Activated T-helper 1 cell treated with anti-CD3 and anti-CD28 coated beads, Interleukin-12 subunit alpha, Interleukin-12 subunit beta, Interleukin-2, Interleukin-4 antibody, amounts not matched to agents 30 ng/mL and 10 ng/mL and 1 ng/mL, durations not matched to agents 14 hours and 24 hours and 36 hours (primary cell): Measurements from ENCODE around the gene DIS3L2. TPM values are rescaled to one million over a fixed set of nuclear protein-coding genes. Genes with fewer than 3 reads are reported as not detected.
"Not testable (repeated sequence)": the region's sequence is repeated elsewhere in the genome, so short reads cannot be mapped to it uniquely, and the experiment has no call there.

ENCODE experiments used
- DNase-seq: peaks from one replicate; pipeline ENCODE4 v3.0.0; 2021; ENCODE audit warnings: low spot score
- H3K27ac Mint-ChIP-seq: one replicate; pipeline ENCODE4 v1.8.0; 2021; ENCODE audit warnings: mild to moderate bottlenecking, mixed read lengths
- H3K27me3 Mint-ChIP-seq: one replicate; pipeline ENCODE4 v1.8.0; 2022; ENCODE audit warnings: mild to moderate bottlenecking, moderate library complexity, mixed read lengths; ENCODE audit not compliant: insufficient read depth
- H3K36me3 Mint-ChIP-seq: one replicate; pipeline ENCODE4 v1.8.0; 2021; ENCODE audit warnings: low read depth, mixed read lengths
- H3K4me1 Mint-ChIP-seq: one replicate; pipeline ENCODE4 v1.8.0; 2021; ENCODE audit warnings: low read depth, mixed read lengths
- H3K4me3 Mint-ChIP-seq: one replicate; pipeline ENCODE4 v1.8.0; 2021; ENCODE audit warnings: mild to moderate bottlenecking, moderate library complexity, mixed read lengths
- H3K9me3 Mint-ChIP-seq: one replicate; pipeline ENCODE4 v1.8.0; 2021; ENCODE audit warnings: mixed read lengths
- intact Hi-C: fragments of 100-400 bp; cut with micrococcal nuclease; formaldehyde crosslinking; loops from one replicate; pipeline ENCODE4 v1.15.1; 2024
- total RNA-seq: library from RNA; stranded (reverse); gene quantifications from 2 replicates; pipeline ENCODE4 v1.2.3, GENCODE V29; 2022

DIS3L2 gene
- total RNA-seq, 1 donor from 2014 or later = 27.9 TPM

DNA sequence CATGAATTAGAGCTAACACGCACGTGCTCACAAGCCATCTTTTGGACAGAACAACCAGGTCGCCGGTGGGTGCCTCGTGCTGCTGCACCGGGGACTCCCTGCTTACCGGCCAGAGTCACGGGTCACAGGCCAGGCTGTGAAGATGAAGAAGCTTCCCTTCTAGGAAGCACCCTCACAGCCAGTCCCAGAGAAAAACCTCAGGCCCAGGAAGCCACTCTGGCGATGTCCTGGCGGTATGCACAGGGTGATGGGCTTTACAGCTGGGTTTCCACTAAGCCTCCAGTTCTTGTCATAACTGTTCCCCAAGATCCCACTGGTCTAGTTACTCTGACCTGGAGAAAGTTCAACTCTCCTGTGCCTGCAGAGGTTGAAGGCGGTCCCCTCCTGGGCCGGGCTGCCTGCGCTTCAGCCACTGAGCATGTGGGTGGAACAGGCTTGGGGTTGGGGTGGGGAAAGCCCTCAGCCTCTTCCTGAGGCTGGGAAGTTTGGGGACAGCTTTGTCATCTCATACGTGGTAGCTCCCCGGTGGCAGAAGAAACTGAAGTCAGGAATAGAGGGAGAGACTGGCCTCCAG lies 15.2 kb upstream of the DIS3L2 start:
- intact Hi-C loops = no loop called here
- no peaks in the 10 kb centered on the region for H3K36me3 Mint-ChIP-seq
- no peak overlapping the region for H3K27ac Mint-ChIP-seq
- DNase-seq = no peak
- peaks cover 13% of the 10 kb centered on the region for H3K27me3 Mint-ChIP-seq
- H3K4me1 Mint-ChIP-seq = no peaks in the 10 kb centered on the region
- no peaks in the 10 kb centered on the region for H3K9me3 Mint-ChIP-seq
- no peak overlapping the region for H3K4me3 Mint-ChIP-seq

DNA sequence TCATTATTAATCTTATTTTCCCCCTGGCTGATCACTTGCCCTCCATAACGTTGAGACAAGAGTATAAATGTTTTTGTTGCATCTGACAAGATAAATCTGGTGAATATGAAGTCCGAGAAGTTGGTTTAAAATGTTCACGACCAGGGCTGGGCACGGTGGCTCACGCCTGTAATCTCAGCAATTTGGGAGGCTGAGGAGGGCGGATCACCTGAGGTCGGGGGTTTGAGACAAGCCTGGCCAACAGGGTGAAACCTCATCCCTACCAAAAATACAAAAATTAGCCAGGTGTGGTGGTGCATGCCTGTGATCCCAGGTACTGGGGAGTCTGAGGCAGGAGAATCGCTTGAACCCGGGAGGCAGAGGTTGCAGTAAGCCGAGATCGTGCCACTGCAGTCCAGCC lies 14.4 kb upstream of the DIS3L2 start:
- H3K4me1 Mint-ChIP-seq, H3K27ac Mint-ChIP-seq, DNase-seq, H3K36me3 Mint-ChIP-seq, H3K9me3 Mint-ChIP-seq, intact Hi-C loops, H3K4me3 Mint-ChIP-seq: not testable (repeated sequence)
- H3K27me3 Mint-ChIP-seq = peaks cover 16% of the 10 kb centered on the region

DNA sequence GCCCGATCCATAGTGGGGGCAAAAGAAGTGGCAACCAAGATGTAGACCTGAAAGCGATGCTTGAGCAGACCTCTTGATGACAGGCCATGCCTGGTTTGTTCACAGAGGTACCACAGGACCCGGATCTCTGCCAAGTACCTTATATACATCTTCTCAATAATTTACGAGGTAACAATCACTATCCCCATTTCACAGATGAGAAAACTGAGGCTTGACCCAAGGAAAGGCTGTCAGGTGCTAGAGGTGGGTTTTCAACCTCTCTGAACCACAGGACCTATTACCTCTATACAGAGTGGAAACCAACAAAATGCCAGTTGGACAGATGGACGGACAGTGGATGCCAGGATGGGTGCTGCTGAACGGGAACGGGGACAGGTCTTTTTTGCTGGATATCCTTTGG lies 13.8 kb upstream of the DIS3L2 start:
- H3K4me1 Mint-ChIP-seq = no peaks in the 10 kb centered on the region
- intact Hi-C loops = no loop called here
- H3K36me3 Mint-ChIP-seq = no peaks in the 10 kb centered on the region
- H3K9me3 Mint-ChIP-seq = no peaks in the 10 kb centered on the region
- no peak overlapping the region for H3K27ac Mint-ChIP-seq
- peaks cover 13% of the 10 kb centered on the region for H3K27me3 Mint-ChIP-seq
- DNase-seq = no peak
- no peak overlapping the region for H3K4me3 Mint-ChIP-seq

DNA sequence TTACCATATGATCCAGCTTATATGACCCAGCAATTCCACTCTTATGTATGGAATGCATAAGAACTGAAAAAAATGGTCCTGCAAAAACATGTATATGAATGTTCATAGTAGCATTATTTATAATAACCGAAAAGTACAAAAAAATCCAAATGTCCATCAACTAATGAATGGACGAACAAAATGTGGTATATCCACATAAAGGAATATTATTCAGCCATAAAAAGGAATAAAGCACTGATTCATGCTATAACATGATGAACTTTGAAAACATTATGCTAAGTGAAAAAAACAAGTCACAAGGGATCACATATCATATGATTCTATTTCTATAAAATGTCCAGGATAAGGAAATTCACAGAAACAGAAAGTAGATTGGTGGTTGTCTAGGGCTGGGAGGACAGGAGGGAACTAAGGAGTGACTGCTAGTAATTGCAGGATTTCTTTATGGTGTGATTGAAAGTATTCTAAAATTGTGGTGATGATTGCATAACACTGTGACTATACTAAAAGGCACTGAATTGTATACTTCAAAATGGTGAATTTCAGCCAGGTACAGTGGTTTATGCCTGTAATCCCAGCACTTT lies 10.0 kb upstream of the DIS3L2 start:
- H3K9me3 Mint-ChIP-seq = no peaks in the 10 kb centered on the region
- H3K27me3 Mint-ChIP-seq = peaks cover 25% of the 10 kb centered on the region

DNA sequence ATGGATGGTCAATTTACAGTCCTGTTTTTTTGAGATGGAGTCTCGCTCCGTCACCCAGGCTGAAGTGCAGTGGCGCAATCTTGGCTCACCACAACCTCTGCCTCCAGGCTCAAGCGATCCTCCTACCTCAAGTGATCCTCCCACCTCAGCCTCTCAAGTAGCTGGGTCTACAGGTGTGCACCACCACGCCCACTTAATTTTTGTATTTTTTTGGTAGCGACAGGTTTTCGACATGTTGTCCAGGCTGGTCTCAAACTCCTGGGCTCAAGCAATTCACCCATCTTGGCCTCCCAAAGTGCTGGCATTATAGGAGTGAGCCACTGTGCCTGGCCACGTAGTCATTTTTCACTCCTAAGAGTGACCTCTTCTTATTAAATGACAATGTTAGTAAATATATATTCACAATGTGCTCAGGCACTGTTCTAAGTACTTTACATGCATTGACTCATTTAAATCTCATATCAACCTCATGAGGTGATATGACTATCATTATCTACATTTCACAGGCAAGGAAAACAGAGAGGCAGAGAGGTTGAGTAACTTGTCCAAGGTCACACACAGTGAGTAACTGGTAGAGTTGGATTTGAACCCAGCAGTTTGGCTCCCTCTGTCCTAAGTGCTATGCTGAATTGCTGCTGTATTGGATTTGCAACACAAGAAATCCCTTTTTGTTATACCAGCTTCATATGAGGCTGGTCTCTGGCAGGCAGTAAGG lies 5.6 kb upstream of the DIS3L2 start:
- H3K4me3 Mint-ChIP-seq = no peak overlapping the region
- H3K4me1 Mint-ChIP-seq = peaks cover 4% of the 10 kb centered on the region
- no peak overlapping the region for H3K27ac Mint-ChIP-seq
- H3K9me3 Mint-ChIP-seq = peaks cover 2% of the 10 kb centered on the region
- H3K36me3 Mint-ChIP-seq = peaks cover 2% of the 10 kb centered on the region
- peaks cover 21% of the 10 kb centered on the region for H3K27me3 Mint-ChIP-seq
- DNase-seq = no peak
- intact Hi-C loops = no loop called here

More for the DNA sequence above, 10.0 kb upstream of the DIS3L2 start:
- no peaks in the 10 kb centered on the region for H3K4me1 Mint-ChIP-seq
- H3K4me3 Mint-ChIP-seq = no peak overlapping the region
- no peak for DNase-seq
- no peaks in the 10 kb centered on the region for H3K36me3 Mint-ChIP-seq
- no peak overlapping the region for H3K27ac Mint-ChIP-seq
- intact Hi-C loops = no loop called here

DNA sequence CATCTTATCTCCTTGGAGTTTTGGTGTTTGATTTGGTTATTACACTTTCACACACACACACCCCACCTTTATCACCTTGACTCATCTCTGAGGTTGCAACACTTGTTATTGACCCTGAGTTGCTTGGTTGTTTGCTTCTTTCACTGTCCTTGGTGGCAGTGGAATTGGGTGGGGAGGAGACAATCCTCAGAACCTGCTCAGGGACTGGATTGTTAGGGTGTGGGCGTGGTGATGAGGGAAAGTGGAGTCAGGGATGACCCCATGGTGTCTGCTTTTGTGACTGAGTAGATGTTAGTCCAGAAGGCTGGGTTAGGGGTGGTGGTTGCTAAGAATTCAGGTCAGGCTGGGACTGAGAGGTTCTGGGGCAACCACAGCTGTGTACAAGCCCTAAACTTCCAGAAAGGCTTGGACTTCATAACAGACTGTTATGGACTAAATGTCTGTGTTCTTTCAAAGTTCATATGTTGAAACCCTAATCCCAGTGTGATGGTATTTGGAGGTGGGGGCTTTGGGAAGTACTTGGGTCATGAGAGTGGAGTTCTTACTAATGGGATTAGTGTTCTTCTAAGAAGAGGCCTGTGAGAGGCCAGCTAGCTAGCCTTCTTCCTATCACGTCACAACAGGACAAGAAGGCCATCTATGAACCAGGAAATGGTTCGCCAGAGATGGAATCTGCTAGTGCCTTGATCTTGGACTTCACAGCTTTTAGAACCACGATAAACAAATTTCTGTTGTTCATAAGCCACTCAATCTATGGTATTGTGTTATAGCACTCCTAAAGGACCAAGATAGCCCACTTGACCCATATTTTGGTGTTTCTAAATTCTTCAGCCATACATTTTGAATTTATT lies 3.4 kb upstream of the DIS3L2 start:
- Mint-ChIP-seq H3K36me3 (peaks cover 4% of the 10 kb centered on the region), H3K27me3 (peaks cover 17% of the 10 kb centered on the region), H3K9me3 (peaks cover 5% of the 10 kb centered on the region), H3K4me3 (no peak overlapping the region), H3K27ac (no peak overlapping the region), H3K4me1 (peaks cover 18% of the 10 kb centered on the region)
- DNase-seq = no peak
- intact Hi-C loops = no loop called here

DNA sequence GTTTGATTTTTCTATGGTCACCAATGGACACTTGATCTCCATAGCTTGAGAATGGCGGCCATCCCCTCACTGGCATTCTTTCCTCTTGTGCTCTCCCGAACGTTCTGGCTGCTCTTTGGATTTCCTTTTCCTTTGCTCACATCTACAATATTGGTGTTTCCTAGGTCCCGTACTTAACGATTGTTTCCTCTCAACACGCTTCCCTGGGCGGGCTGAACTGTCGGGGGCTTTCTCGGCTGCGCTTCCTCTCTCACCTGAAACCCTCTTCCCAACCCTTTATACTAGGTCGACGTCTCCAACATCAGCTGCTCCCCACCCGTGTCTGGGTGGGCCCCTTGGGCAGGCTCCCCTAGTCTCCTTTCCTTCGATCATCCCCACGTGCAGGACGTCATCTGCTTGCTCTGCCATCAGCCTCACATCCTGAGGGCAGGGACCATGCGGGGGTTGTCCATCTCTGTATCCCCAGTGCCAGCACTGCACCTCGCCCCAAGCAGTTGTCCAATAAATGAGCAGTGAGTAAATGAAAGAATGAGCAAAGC lies 634 bp upstream of the DIS3L2 start:
- DNase-seq = no peak
- peak overlapping the region; percentile 97 for H3K4me3 Mint-ChIP-seq
- peaks cover 22% of the 10 kb centered on the region for H3K4me1 Mint-ChIP-seq
- H3K36me3 Mint-ChIP-seq = peaks cover 7% of the 10 kb centered on the region
- H3K27me3 Mint-ChIP-seq = peaks cover 6% of the 10 kb centered on the region
- H3K9me3 Mint-ChIP-seq = peaks cover 5% of the 10 kb centered on the region
- peak overlapping the region; percentile 93 for H3K27ac Mint-ChIP-seq
- intact Hi-C loops = loop anchor here (1.0 to 10.0 kb wide), 5 partner anchors 66 to 496 kb away; partner anchors contain the start of gene NCL

DNA sequence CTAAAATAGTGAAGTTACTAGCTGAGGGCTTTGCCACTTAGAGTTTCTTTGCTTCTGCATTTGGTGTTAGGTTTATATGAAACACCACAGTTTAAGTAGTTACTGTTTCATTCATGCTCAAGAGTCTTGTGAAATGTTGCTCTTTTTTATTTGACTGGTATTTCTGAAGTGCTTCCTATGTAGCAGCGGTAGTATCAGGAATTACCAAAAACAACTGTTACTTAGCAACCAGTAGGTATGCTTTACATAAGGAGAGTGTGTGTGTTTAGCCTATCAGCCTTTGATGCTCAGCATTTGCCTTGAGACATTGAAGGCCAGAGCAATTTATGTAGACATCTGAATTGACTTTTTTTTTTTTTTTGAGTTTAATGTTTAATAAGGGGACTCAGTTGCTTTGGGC lies 3.6 kb downstream of the DIS3L2 start:
- no peak overlapping the region for H3K27ac Mint-ChIP-seq
- no peak overlapping the region for H3K4me3 Mint-ChIP-seq
- DNase-seq = no peak
- H3K9me3 Mint-ChIP-seq = peaks cover 16% of the 10 kb centered on the region
- peaks cover 7% of the 10 kb centered on the region for H3K36me3 Mint-ChIP-seq
- intact Hi-C loops = loop anchor here (10.0 kb wide), 1 partner anchor 500 kb away; the partner anchor contains the start of gene NCL
- peaks cover 22% of the 10 kb centered on the region for H3K4me1 Mint-ChIP-seq
- H3K27me3 Mint-ChIP-seq = no peaks in the 10 kb centered on the region

DNA sequence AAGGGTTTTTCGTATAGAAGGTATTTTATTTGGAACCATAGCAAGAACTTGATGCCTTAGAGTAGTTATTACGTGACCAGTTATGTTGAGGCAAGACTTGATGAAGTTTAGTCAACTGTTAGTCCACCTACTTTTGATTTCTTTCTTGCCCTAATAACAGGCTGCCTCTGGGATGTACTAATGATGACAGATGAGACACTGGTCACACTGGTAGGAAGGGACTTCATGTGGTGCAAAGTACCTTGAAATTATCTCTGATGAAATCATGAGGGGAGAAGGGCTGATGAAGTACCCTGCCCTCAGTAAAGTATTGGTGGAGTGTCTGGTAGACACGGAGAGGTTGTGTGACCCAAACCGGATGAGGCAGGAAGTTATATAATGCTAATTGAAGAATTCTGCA lies 5.4 kb downstream of the DIS3L2 start:
- Mint-ChIP-seq H3K27ac (no peak overlapping the region), H3K9me3 (peaks cover 11% of the 10 kb centered on the region), H3K4me1 (peaks cover 13% of the 10 kb centered on the region), H3K36me3 (peaks cover 3% of the 10 kb centered on the region), H3K27me3 (no peaks in the 10 kb centered on the region), H3K4me3 (no peak overlapping the region)
- DNase-seq = no peak
- intact Hi-C loops = loop anchor here (10.0 kb wide), 1 partner anchor 502 kb away; the partner anchor contains the start of gene NCL

DNA sequence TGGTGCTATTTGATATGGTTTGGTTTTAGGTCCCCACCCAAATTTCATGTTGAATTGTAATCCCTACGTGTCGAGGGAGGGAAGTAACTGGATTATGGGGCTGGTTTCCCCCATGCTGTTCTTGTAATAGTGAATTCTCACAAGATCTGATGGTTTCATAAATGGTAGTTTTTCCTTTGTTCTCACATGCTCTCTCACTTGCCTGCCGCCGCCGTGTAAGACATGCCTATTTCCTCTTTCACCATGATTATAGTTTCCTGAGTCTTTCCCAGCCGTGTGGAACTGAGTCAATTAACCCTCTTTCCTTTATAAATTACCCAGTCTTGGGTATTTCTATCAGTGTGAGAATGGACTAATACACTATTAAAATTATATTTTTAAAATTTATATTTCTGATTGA lies 7.3 kb downstream of the DIS3L2 start:
- no peak for DNase-seq
- Mint-ChIP-seq H3K36me3 (peaks cover 3% of the 10 kb centered on the region), H3K4me3 (no peak overlapping the region), H3K9me3 (peaks cover 11% of the 10 kb centered on the region), H3K4me1 (no peaks in the 10 kb centered on the region), H3K27me3 (no peaks in the 10 kb centered on the region), H3K27ac (no peak overlapping the region)
- intact Hi-C loops = loop anchor here (10.0 kb wide), 1 partner anchor 504 kb away; the partner anchor contains the start of gene NCL

DNA sequence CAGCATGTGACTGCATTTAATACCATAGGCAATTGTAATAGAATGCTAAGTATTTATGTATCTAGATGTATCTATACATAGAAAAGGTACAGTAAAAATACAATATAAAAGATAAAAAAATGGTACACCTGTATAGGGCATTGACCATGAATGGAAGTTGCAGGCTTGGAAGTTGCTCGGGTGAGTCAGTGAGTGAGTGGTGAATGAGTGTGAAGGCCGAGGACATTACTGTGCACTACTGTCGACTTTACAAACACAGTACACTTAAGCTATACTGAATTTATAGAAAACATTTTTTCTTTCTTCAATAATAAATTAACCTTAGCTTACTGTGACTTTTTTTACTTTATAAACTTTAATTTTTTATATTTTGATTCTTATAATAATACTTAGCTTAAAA lies 8.9 kb downstream of the DIS3L2 start:
- Mint-ChIP-seq H3K36me3 (peaks cover 1% of the 10 kb centered on the region), H3K27ac (no peak overlapping the region), H3K27me3 (no peaks in the 10 kb centered on the region), H3K4me1 (no peaks in the 10 kb centered on the region), H3K9me3 (peaks cover 11% of the 10 kb centered on the region), H3K4me3 (no peak overlapping the region)
- intact Hi-C loops = no loop called here
- no peak for DNase-seq

DNA sequence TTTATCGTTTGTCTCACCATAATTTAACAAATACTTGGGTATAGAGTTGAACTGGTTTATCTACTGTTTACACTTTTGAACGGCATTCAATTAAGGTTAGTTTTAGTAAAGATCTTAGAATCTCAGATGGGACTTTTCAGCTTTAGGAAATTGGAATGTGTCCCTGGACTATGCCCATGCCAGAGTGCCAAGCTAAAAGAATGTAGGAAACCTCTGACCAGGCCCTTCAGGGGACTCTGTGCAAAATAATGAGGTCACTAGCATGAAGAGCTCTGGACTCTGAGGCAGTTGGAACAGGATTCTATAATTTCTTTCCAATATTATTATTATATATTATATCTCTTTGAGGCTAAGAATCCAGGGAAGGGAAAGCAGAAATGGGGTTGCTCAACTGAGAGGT lies 13.5 kb downstream of the DIS3L2 start:
- Mint-ChIP-seq H3K27ac (no peak overlapping the region), H3K9me3 (no peaks in the 10 kb centered on the region), H3K4me1 (no peaks in the 10 kb centered on the region), H3K4me3 (no peak overlapping the region), H3K27me3 (no peaks in the 10 kb centered on the region), H3K36me3 (no peaks in the 10 kb centered on the region)
- intact Hi-C loops = no loop called here
- no peak for DNase-seq
